ENCODE results near the gene GMCL1. TPM values are rescaled to one million over a fixed set of nuclear protein-coding genes. Genes with fewer than 3 reads are reported as not detected.

The GMCL1 gene
- total and polyA plus RNA-seq, 9 of the 15 experiments (the other 6 are each of a cell fraction or from before 2014, with no cell fraction given) = 7.0 to 27.3 (median 15.4) TPM

- TF ChIP-seq ZBTB40 (IDR thresholded peaks at IDR 0.05) (peak; percentile 60; the same call in 1 of the 2 replicates), ZBTB40 (CRISPR knock-in tag; IDR thresholded peaks at IDR 0.05) (no peak), ZSCAN32 (CRISPR knock-in tag; IDR thresholded peaks at IDR 0.05) (0 out of 2 replicates have a peak, but pooled peaks have one; percentile 8), ZBTB49 (CRISPR knock-in tag; IDR thresholded peaks at IDR 0.05; ENCODE audit: borderline replicate concordance) (0 out of 2 replicates have a peak, but pooled peaks have one; percentile 11), E2F3 (CRISPR knock-in tag; IDR thresholded peaks at IDR 0.05) (peak; percentile 60; the same call in 1 of the 2 replicates), TBP (optimal IDR thresholded peaks at IDR 0.05; ENCODE audit: low read depth, low read length) (peak; percentile 86), ZNF780A (CRISPR knock-in tag; IDR thresholded peaks at IDR 0.05) (peak; percentile 61; the same call in 1 of the 2 replicates), PHF21A (IDR thresholded peaks at IDR 0.05; ENCODE audit: borderline replicate concordance, low read depth) (0 out of 2 replicates have a peak, but pooled peaks have one; percentile 75), E2F8 (IDR thresholded peaks at IDR 0.05; ENCODE audit: low read depth, partially characterized antibody) (peak; percentile 68), HDGF (IDR thresholded peaks at IDR 0.05) (peak; percentile 78; the same call in 1 of the 2 replicates)
These were observed 84.9 kb downstream of the GMCL1 start (continued) for GRCh38 chr2:69914164-69914949.
